Adrenal gland (tissue), 5 donors: ENCODE measurements around the gene SEC22C.

Experiments used
- CTCF ChIP-seq, 6 experiments: fragments of 450-650 bp in 4 of 6; fragments of 200-600 bp in 2 of 6; sonication (generic) in 1 of 6; IDR thresholded peaks; 1 replicate in 5 of 6; 2 replicates in 1 of 6; pipeline versions ENCODE4 v1.5.1 to v1.8.0; 2016 to 2021; ENCODE audit warnings: antibody characterized with exemption in 6 of 6, mild to moderate bottlenecking in 2 of 6, moderate library complexity in 1 of 6
- POLR2A ChIP-seq, 2 donors: fragments of 450-650 bp; IDR thresholded peaks; one replicate each; pipeline ENCODE4 v1.6.1; 2017; ENCODE audit warnings: antibody characterized with exemption in 2 of 2, mild to moderate bottlenecking in 2 of 2, moderate library complexity in 1 of 2
- donor health status: DM: no; HTN: no; CAD: no.

- TF ChIP-seq POLR2A (IDR thresholded peaks at IDR 0.05) (no peak), CTCF (IDR thresholded peaks at IDR 0.05) (no peak)
Observed at GRCh38 chr3:42549131-42549530, 32.6 kb downstream of the SEC22C start.
